Measurements from ENCODE around the gene COL5A1.

COL5A1 gene

DNA sequence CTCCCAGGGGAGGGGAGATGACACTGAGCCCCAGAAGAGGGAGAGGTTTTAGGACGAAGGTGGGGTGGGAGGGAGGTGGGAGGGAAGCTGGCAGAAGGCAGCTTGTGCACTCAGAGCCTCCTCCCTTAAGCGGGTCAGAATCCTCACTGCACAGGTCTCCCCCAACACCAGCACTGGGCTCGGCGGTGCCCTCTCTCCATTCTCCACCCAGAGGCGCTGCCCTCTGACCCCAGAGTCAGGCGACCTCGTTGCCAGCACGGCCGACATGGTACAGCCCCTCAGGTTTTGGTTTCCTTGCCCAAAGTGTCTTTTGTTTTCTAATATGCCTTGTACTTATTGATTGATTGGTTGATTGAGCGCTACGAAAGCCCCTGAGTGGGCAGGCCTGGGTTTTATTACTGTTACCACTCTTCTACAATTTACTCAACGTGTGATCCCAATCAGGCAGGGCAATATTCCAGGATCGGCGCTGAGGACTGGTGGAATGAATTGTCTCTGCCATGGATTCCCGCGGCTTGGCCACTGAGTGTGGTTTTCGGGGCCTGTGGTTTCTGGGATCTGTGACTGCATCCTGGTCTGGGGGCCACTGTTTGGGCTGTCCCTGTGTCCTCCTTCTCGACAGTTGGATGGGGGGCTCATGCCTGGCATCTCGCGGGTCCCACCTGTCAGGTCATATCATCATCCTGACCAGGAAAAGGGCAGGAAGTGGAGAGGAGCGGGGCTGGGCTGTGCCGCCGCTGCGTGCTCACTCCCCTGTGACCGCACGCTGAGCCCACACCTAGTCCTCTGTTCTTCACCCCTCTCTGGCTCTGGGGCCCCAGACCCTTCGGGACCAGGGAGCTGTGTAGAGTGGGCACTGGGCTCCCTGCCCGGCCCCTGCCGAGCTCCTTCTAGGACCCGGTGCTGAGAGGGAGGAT is 229.4 kb downstream of the COL5A1 start:
- no peaks in the 10 kb centered on the region for H3K79me1 ChIP-seq (replicated peaks; ENCODE audit: low read length, poor library complexity, severe bottlenecking)
- H3K27me3 ChIP-seq (ENCODE audit: control insufficient read depth in 1 of 2, insufficient read depth in 1 of 2, low read length in 2 of 2): peaks cover 19 to 22% of the 10 kb centered on the region in 2 experiments
- H4K8ac ChIP-seq (ENCODE audit: low read length): no peak overlapping the region
- H3K9ac ChIP-seq (ENCODE audit: low read length): no peak overlapping the region
- no peak overlapping the region for H3K23ac ChIP-seq (ENCODE audit: low read length in 2 of 2)
- H3K4me2 ChIP-seq (ENCODE audit: low read length, poor library complexity, severe bottlenecking): no peak overlapping the region
- no peak overlapping the region for H2BK5ac ChIP-seq (ENCODE audit: low read depth, low read length, poor library complexity, severe bottlenecking)
- no peak overlapping the region for H4K91ac ChIP-seq (ENCODE audit: low read length)
- no peak overlapping the region for H2AK5ac ChIP-seq (ENCODE audit: low read length, severe bottlenecking)
- DNase-seq: no peak
- no peak overlapping the region for H2BK15ac ChIP-seq (ENCODE audit: low read depth, poor library complexity, severe bottlenecking)
- no peak overlapping the region for H3K4ac ChIP-seq (ENCODE audit: low read depth in 1 of 2, low read length in 2 of 2)
- H3K14ac ChIP-seq (ENCODE audit: low read length in 2 of 2): no peak overlapping the region
- 84% methylated on average over 23 of the region's 30 CpGs for WGBS
- H3K9me3 ChIP-seq (ENCODE audit: control insufficient read depth, low read length): no peaks in the 10 kb centered on the region
- no peak overlapping the region for H3K27ac ChIP-seq (ENCODE audit: low read length, poor library complexity, severe bottlenecking)
- H2AFZ ChIP-seq (ENCODE audit: low read depth, low read length): no peak overlapping the region
- H3K18ac ChIP-seq (ENCODE audit: low read depth in 1 of 2, low read length in 2 of 2): no peak overlapping the region
- H3K4me1 ChIP-seq (ENCODE audit: control insufficient read depth, insufficient read depth, low read depth, low read length): no peaks in the 10 kb centered on the region
- H2BK12ac ChIP-seq (ENCODE audit: low read length in 2 of 2): no peak overlapping the region
- no peak overlapping the region for H3K4me3 ChIP-seq (ENCODE audit: insufficient read depth in 1 of 2, low read depth in 1 of 2, low read length in 2 of 2)
- no peaks in the 10 kb centered on the region for H3K36me3 ChIP-seq (ENCODE audit: control insufficient read depth in 1 of 2, insufficient read depth in 2 of 2, low read depth in 1 of 2, low read length in 2 of 2)
- H2BK120ac ChIP-seq (ENCODE audit: low read depth, low read length): no peak overlapping the region

DNA sequence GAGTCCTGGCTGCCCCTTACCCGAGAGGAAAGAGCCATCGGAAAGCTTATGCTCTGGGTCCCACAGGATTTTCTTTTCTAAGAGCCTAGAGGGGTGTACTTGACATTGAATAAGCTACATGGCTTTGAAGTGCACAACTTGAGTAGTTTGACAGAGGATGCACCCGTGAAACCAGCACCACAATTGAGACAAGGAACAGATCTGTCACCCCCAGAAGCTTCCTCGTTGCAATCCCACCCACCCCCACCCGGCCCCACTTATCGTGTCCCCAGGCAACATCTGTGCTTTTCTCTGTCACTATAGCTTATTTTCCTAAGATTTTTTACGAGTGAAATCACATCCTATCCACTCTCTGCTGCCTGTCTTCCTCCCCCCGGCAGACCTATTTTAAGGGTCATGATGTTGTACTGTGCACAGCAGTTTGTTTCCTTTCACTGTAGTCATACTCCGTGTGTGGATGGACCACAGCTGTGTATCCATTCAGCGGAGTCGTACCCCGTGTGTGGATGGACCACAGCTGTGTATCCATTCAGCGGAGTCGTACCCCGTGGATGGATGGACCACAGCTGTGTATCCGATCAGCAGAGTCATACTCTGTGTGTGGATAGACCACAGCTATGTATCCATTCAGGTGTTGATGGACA is 230.2 kb downstream of the COL5A1 start:
- H2BK12ac ChIP-seq (ENCODE audit: low read length in 2 of 2): no peak overlapping the region
- no peak overlapping the region for H2AK5ac ChIP-seq (ENCODE audit: low read length, severe bottlenecking)
- no peak overlapping the region for H2AFZ ChIP-seq (ENCODE audit: low read depth, low read length)
- H3K23ac ChIP-seq (ENCODE audit: low read length in 2 of 2): no peak overlapping the region
- H2BK120ac ChIP-seq (ENCODE audit: low read depth, low read length): no peak overlapping the region
- no peak overlapping the region for H3K4me3 ChIP-seq (ENCODE audit: insufficient read depth in 1 of 2, low read depth in 1 of 2, low read length in 2 of 2)
- no peak overlapping the region for H3K9ac ChIP-seq (ENCODE audit: low read length)
- no peak overlapping the region for H2BK5ac ChIP-seq (ENCODE audit: low read depth, low read length, poor library complexity, severe bottlenecking)
- no peaks in the 10 kb centered on the region for H3K79me1 ChIP-seq (replicated peaks; ENCODE audit: low read length, poor library complexity, severe bottlenecking)
- no peak overlapping the region for H3K4ac ChIP-seq (ENCODE audit: low read depth in 1 of 2, low read length in 2 of 2)
- peaks cover 21 to 22% of the 10 kb centered on the region in 2 experiments for H3K27me3 ChIP-seq (ENCODE audit: control insufficient read depth in 1 of 2, insufficient read depth in 1 of 2, low read length in 2 of 2)
- 58% methylated on average over 15 of the region's 16 CpGs for WGBS
- no peak overlapping the region for H4K91ac ChIP-seq (ENCODE audit: low read length)
- no peaks in the 10 kb centered on the region for H3K9me3 ChIP-seq (ENCODE audit: control insufficient read depth, low read length)
- H3K4me2 ChIP-seq (ENCODE audit: low read length, poor library complexity, severe bottlenecking): no peak overlapping the region
- no peak overlapping the region for H3K27ac ChIP-seq (ENCODE audit: low read length, poor library complexity, severe bottlenecking)
- H3K4me1 ChIP-seq (ENCODE audit: control insufficient read depth, insufficient read depth, low read depth, low read length): no peaks in the 10 kb centered on the region
- H3K18ac ChIP-seq (ENCODE audit: low read depth in 1 of 2, low read length in 2 of 2): no peak overlapping the region
- H4K8ac ChIP-seq (ENCODE audit: low read length): no peak overlapping the region
- no peaks in the 10 kb centered on the region for H3K36me3 ChIP-seq (ENCODE audit: control insufficient read depth in 1 of 2, insufficient read depth in 2 of 2, low read depth in 1 of 2, low read length in 2 of 2)
- no peak overlapping the region for H2BK15ac ChIP-seq (ENCODE audit: low read depth, poor library complexity, severe bottlenecking)
- DNase-seq: peak; percentile 35
- H3K14ac ChIP-seq (ENCODE audit: low read length in 2 of 2): no peak overlapping the region

DNA sequence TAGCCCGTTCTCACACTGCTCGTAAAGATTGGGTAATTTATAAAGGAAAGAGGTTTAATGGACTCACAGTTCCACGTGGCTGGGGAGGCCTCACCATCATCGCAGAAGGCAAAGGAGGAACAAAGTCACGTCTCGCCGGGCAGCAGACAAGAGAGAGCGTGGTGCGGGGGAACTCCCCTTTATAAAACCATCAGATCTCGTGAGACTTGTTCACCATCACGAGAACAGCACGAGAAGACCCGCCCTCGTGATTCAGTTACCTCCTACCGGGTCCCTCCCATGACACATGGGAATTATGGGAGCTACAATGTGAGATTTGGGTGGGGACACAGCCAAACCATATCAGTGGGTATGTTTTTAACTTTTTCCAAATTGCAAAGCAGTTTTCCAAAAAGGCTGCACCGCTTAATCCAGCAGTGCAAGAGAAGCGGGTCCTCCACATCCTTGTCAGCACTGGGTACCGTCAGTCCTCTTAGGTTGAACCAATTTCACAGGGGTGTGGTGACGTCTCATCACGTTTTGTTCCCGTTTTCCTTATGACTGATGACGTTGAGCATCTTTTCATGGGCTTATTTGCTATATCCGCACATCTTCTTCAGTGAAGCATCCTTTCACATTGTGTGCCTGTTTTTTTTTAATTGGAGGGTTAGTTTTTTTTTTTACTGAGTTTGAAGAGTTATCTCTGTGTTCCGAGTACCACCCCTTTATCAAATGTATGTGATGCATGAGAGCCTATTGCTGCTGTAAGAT is 231.1 kb downstream of the COL5A1 start:
- no peak overlapping the region for H3K4ac ChIP-seq (ENCODE audit: low read depth in 1 of 2, low read length in 2 of 2)
- H4K91ac ChIP-seq (ENCODE audit: low read length): no peak overlapping the region
- no peak overlapping the region for H2BK12ac ChIP-seq (ENCODE audit: low read length in 2 of 2)
- no peak overlapping the region for H2AFZ ChIP-seq (ENCODE audit: low read depth, low read length)
- no peaks in the 10 kb centered on the region for H3K9me3 ChIP-seq (ENCODE audit: control insufficient read depth, low read length)
- H3K9ac ChIP-seq (ENCODE audit: low read length): no peak overlapping the region
- peaks cover 21 to 25% of the 10 kb centered on the region in 2 experiments for H3K27me3 ChIP-seq (ENCODE audit: control insufficient read depth in 1 of 2, insufficient read depth in 1 of 2, low read length in 2 of 2)
- no peak overlapping the region for H3K23ac ChIP-seq (ENCODE audit: low read length in 2 of 2)
- no peak for DNase-seq
- no peak overlapping the region for H2AK5ac ChIP-seq (ENCODE audit: low read length, severe bottlenecking)
- H3K79me1 ChIP-seq (replicated peaks; ENCODE audit: low read length, poor library complexity, severe bottlenecking): no peaks in the 10 kb centered on the region
- H2BK120ac ChIP-seq (ENCODE audit: low read depth, low read length): no peak overlapping the region
- no peaks in the 10 kb centered on the region for H3K4me1 ChIP-seq (ENCODE audit: control insufficient read depth, insufficient read depth, low read depth, low read length)
- WGBS: 90% methylated on average over 23 of the region's 24 CpGs
- H3K14ac ChIP-seq (ENCODE audit: low read length in 2 of 2): no peak overlapping the region
- H2BK15ac ChIP-seq (ENCODE audit: low read depth, poor library complexity, severe bottlenecking): no peak overlapping the region
- no peaks in the 10 kb centered on the region for H3K36me3 ChIP-seq (ENCODE audit: control insufficient read depth in 1 of 2, insufficient read depth in 2 of 2, low read depth in 1 of 2, low read length in 2 of 2)
- H3K4me3 ChIP-seq (ENCODE audit: insufficient read depth in 1 of 2, low read depth in 1 of 2, low read length in 2 of 2): no peak overlapping the region
- no peak overlapping the region for H3K18ac ChIP-seq (ENCODE audit: low read depth in 1 of 2, low read length in 2 of 2)
- no peak overlapping the region for H4K8ac ChIP-seq (ENCODE audit: low read length)
- H2BK5ac ChIP-seq (ENCODE audit: low read depth, low read length, poor library complexity, severe bottlenecking): no peak overlapping the region
- no peak overlapping the region for H3K27ac ChIP-seq (ENCODE audit: low read length, poor library complexity, severe bottlenecking)
- H3K4me2 ChIP-seq (ENCODE audit: low read length, poor library complexity, severe bottlenecking): no peak overlapping the region

DNA sequence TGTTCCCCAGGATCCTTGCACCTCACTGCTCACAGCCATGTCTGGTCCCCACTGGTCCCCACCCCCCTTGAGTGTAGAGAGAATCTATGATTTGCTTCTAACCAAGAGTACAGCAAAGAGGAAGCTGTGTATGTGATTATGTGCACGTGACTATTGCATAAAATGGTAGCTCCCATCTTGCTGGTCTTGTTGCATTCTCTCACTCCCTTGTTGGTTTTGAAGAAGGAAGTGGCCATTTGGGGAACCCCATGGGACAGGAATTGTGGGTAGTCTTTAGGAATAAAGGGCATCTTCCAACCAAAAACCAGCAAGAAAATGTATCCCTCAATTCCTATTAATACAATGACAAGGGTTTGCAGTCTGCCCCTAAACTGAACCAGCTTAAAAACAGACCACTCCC is 233.8 kb downstream of the COL5A1 start:
- Histone ChIP-seq H3K27ac (ENCODE audit: low read length, poor library complexity, severe bottlenecking) (no peak overlapping the region), H2BK5ac (ENCODE audit: low read depth, low read length, poor library complexity, severe bottlenecking) (no peak overlapping the region), H3K18ac (ENCODE audit: low read depth in 1 of 2, low read length in 2 of 2) (no peak overlapping the region), H2AFZ (ENCODE audit: low read depth, low read length) (no peak overlapping the region), H3K79me1 (replicated peaks; ENCODE audit: low read length, poor library complexity, severe bottlenecking) (no peaks in the 10 kb centered on the region), H3K9ac (ENCODE audit: low read length) (no peak overlapping the region), H3K27me3 (ENCODE audit: control insufficient read depth in 1 of 2, insufficient read depth in 1 of 2, low read length in 2 of 2) (peaks cover 24 to 41% of the 10 kb centered on the region in 2 experiments), H3K4me2 (ENCODE audit: low read length, poor library complexity, severe bottlenecking) (no peak overlapping the region), H3K9me3 (ENCODE audit: control insufficient read depth, low read length) (no peaks in the 10 kb centered on the region), H3K14ac (ENCODE audit: low read length in 2 of 2) (no peak overlapping the region), H4K91ac (ENCODE audit: low read length) (no peak overlapping the region), H3K4me3 (ENCODE audit: insufficient read depth in 1 of 2, low read depth in 1 of 2, low read length in 2 of 2) (no peak overlapping the region), H3K4ac (ENCODE audit: low read depth in 1 of 2, low read length in 2 of 2) (no peak overlapping the region), H3K4me1 (ENCODE audit: control insufficient read depth, insufficient read depth, low read depth, low read length) (no peaks in the 10 kb centered on the region), H4K8ac (ENCODE audit: low read length) (no peak overlapping the region), H2AK5ac (ENCODE audit: low read length, severe bottlenecking) (no peak overlapping the region), H3K23ac (ENCODE audit: low read length in 2 of 2) (no peak overlapping the region), H2BK12ac (ENCODE audit: low read length in 2 of 2) (no peak overlapping the region), H2BK120ac (ENCODE audit: low read depth, low read length) (no peak overlapping the region), H2BK15ac (ENCODE audit: low read depth, poor library complexity, severe bottlenecking) (no peak overlapping the region), H3K36me3 (ENCODE audit: control insufficient read depth in 1 of 2, insufficient read depth in 2 of 2, low read depth in 1 of 2, low read length in 2 of 2) (no peaks in the 10 kb centered on the region)
- 92% methylated on average over 1 of the region's 1 CpG for WGBS
- no peak for DNase-seq

Measured in mesenchymal stem cell (in vitro differentiated cells and primary cell).